B cell (primary cell): ENCODE data around the gene ATF4.

Experiments used
- CTCF ChIP-seq: fragments of 200-600 bp; IDR thresholded peaks from one replicate; pipeline ENCODE4 v1.8.0; 2022; ENCODE audit warnings: antibody characterized with exemption, mild to moderate bottlenecking
- EZH2 ChIP-seq: IDR thresholded peaks from 2 replicates; pipeline ENCODE4 v1.6.1; 2012; ENCODE audit warnings: borderline replicate concordance, low read depth, mild to moderate bottlenecking, moderate library complexity, low read length; ENCODE audit not compliant: insufficient read depth, poor library complexity, severe bottlenecking

GRCh38 chr22:39503630-39504029 is 16.7 kb upstream of the ATF4 start:
- TF ChIP-seq CTCF (no peak), EZH2 (no peak)
